GM19395 (cell line): ENCODE measurements around the gene TUBB2A.
"Not testable (repeated sequence)": the region's sequence is repeated elsewhere in the genome, so short reads cannot be mapped to it uniquely, and the experiment has no call there.

ENCODE experiments used
- ATAC-seq: cut with Tn5 transposase; IDR thresholded peaks from one replicate; pipeline ENCODE4 v1.9.1; 2021; ENCODE audit warnings: mild to moderate bottlenecking, moderate library complexity; ENCODE audit not compliant: unreplicated experiment

TUBB2A gene

DNA sequence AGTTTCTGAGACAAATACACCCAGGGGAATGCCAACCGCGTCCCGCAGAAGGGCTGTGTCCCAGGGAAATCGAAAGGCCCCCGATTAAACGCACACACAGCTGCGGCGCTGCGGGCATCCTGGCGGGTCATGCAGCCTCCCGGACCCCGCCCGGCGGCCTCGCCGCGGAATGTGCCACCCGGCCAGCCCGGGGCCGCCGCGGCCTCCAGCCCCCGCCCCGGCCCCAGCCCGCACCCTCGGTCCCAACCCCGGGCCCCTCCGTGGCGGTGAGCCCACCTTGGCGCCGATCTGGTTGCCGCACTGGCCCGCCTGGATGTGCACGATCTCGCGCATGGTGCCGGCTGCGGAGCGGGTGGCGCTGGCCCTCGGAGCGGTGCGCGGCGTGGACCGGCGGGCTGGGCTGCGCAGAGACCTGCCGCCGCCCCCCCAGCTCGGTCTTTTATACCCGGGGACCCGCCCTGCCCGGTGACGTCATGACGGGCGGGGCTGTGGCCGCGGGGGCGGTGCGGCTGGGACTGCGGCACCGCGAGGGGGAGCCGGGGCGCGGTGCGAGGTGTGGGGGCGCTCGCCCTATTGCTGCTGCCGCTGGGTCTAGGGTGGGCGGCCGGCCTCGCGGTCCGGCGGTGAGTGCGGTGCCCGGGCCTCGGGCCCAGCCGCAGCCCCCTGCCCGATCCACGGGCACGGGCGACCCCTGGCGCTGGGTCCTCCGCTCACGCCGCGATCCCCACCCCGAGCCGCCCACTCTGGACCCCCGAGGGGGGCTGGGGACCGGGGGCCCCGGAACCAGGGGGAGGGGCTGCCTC is at the start of gene TUBB2A:
TSS of gene TUBB2A (minus strand) at position 414 of the 803 bp plus-strand sequence. CDS start at position 333, 81 bp downstream.
- peak; percentile 80 for ATAC-seq

DNA sequence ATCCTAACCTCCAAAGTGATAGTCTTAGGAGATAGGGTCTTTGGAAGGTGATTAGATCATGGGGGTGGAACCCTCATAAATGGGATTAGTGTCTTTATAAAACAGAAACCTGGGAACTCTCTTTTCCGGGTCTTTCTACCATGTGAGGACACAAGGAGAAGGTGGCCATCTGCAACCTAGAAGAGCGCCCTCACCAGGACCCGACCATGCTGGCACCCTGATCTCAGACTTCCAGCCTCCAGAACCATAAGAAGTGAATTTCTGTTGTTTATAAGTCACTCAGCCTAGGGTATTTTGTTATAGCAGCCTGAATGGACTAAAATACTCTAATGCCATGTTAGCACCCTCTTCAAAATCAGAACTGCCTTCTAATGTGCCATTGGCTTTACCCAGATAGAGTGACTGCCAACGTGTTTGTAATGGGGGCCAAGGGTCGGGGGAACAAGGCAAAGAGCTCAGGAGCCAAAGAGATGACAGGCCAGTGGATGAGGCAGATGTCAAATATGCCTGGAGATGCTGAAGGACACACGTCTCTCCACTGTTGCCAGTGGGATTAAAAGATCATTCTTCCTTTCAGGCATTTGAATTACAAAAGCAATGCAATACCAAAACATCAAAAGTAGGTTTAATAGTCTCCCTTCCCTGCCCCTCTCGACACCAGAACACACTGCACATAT is 49.1 kb upstream of the TUBB2A start:
- no peak for ATAC-seq

DNA sequence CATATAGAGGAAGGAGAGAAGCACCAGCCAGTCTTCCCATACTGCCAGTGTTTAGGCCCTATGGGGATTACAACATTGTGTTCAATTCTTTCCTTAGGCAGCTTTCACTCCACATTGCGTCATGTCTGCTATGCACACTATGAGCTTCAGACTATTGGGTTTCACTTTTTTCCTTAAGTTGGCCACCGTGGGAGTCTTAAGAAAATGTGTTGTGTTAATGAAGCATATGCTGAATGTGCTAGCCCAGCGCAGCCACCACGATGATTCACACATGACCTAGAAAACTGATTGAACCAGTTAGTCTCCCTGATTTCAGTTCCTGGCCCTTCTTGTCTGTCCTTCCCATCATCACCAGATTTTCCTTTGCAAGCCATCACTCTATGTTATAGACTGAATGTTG is 48.6 kb upstream of the TUBB2A start:
- ATAC-seq = no peak

DNA sequence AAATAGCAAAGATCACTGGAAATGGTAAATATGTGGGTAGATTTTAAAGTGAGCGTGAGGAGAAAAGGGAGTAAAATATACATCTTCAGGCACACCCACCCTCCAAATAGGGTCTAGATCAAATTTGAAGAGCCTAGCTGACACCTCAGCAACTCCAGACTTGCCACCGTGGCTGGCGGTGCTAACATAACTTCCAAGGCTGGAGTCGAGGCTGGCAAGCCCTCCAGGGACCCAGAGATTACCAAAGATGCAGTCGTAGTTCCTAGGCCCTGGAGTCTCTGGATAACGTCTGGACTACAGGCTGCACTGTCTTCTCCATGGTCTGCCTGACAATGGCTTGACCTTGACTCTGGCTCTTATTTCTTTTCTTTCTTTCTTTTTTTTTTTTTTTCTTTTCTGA is 47.6 kb upstream of the TUBB2A start:
- ATAC-seq = no peak

DNA sequence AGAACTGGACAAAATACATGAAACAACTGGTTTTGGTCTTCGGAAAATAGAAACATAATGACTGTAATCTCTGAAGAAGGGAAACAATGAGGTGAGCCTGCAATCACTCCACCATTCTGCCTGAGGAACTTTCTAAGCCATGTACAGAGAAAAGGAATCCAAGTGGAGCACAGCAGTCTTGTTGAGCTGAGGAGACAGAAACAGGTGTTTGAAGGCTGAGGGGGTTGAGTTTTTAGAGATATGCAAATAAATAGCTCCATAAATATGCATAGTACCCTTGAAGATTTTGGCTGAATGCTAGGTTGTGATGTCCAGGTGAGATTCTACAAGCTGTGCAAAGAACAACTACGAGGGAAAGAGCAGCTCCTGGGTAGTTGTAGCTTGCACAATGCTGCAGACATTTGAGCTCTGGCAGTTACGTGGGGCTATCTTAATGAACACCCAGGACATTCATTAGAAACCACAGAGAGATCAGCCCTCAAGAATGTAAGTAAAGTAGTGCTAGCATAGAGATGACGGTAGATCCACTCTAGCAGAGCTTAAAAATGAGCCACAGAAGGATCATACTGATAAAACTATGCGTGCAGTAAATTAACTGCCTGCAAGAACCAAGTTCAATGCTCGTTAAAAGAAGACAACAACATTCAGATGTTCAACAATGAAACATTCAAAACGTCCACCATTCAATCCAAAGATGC is 45.8 kb upstream of the TUBB2A start:
- ATAC-seq = no peak

DNA sequence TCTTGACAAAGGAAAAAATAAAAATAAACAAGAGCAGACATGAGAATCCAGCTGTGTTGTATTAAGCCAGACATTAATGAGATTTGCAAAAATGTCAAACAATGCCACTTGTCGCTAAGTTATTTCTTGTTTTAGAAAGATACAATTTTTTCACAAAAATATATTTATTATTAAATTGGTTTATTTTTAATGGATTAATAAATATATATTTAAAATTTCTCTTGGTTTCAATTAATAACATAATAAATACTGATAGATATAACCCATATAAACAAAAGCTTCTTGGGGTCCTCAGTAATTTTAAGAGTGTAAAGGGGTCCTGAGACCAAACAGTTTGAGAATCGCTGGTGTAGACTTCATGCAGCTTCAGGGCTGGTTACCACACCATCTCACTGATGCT is 44.0 kb upstream of the TUBB2A start:
- no peak for ATAC-seq

DNA sequence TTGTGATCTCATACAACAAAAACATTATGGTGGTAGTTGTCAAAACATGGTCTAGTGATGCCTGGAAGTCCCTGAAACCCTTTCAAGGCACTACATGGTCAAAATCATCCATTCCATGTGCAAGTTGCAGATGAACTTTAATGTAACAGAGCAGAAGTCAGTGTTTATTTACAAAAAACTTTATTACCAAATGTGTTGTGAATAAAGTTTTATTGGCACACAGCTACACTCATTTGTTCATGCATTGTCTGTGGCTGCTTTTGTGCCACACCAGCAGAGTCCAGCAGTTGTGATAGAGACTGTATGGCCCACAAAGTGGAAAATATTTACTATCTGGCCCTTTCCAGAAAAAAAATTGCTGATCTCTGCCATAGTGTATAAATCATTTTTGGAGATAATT is 43.3 kb upstream of the TUBB2A start:
- ATAC-seq = no peak

DNA sequence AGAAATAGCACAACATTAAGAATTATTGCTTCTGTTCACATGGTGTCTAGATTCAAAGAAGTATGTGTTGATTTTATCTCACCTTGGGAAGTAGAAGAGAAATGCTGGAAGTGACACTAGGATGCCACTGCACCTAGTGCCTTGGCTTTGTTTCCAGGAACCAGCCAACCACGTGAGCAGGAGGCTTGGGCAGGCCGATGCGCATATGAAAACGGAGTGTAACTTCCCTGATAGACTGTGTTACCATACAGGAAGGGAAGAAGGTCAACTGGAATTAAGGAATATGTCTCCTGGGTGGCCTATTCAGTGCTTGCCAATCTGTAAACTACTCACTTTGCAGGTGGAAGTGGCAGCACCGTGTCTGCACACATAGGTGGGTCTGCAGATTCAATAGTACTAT is 42.0 kb upstream of the TUBB2A start:
- no peak for ATAC-seq

DNA sequence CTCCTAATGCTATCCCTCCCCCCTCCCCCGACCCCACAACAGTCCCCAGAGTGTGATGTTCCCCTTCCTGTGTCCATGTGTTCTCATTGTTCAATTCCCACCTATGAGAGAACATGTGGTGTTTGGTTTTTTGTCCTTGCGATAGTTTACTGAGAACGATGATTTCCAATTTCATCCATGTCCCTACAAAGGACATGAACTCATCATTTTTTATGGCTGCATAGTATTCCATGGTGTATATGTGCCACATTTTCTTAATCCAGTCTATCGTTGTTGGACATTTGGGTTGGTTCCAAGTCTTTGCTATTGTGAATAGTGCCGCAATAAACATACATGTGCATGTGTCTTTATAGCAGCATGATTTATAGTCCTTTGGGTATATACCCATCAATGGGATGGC is 40.4 kb upstream of the TUBB2A start:
- not testable (repeated sequence) for ATAC-seq

DNA sequence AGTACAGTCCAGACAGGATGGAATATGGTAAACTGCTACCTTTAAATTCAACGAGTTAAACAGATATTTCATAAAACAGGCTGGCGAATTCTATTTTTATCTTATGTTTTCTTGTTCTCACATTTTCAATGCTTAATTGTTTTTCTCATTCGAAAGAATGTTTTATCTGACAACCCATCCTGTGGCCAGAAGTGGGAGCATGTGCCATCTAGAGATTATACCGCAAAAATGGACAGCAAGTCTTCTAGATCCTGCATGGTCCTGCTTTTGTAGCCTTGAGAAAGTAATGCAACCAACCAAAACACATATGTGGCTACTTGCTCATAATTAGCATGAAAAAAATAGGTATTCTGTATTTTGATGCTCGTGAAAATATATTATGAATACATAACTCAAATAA is 39.4 kb upstream of the TUBB2A start:
- no peak for ATAC-seq

DNA sequence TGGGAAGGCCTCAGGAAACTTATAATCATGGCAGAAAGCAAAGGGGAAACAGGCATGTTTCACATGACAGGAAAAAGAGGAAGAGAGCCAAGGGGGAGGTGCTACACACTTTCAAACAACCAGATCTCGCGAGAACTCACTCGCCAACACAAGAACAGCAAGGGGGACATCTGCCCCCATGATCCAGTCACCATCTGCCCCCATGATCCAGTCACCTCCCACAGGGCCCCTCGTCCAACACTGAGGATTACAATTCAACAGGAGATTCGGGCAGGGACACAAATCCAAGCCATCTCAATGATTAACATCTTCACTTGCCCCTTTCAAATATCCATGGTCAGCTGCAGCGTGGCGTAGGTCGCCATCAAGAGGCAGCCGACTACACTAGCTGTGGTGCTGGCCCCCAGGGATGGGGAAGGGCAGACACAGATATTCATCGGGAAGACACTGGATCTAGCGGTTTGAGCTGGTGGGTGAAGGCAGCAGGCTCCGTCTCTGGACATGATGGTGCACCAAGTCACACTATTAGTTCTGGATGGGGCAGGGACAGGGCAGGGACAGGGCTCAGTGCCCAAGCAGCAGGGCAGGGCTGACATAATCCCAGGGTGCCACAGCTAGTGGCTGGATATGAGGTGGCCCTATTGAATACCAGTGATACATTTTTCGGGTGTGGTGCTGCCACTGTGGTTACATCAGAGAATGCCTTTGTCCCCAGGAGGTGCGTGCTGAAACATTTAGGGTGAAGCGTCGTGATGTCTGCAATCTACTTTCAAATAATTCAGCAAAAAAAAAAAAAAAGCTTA is 38.6 kb upstream of the TUBB2A start:
- ATAC-seq = no peak

DNA sequence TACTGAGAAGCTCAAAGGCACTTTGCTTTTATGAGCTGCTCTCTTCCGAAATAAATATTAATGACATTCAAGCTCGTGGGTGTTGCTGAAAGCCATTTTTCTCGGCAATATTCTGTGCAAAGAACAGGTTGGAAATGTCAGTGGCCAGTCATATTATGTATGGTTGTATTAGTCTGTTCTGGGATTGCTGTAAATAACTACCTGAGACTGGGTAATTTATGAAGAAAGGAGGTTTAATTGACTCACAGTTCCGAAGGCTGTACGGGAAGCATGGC is 38.0 kb upstream of the TUBB2A start:
- ATAC-seq = no peak

DNA sequence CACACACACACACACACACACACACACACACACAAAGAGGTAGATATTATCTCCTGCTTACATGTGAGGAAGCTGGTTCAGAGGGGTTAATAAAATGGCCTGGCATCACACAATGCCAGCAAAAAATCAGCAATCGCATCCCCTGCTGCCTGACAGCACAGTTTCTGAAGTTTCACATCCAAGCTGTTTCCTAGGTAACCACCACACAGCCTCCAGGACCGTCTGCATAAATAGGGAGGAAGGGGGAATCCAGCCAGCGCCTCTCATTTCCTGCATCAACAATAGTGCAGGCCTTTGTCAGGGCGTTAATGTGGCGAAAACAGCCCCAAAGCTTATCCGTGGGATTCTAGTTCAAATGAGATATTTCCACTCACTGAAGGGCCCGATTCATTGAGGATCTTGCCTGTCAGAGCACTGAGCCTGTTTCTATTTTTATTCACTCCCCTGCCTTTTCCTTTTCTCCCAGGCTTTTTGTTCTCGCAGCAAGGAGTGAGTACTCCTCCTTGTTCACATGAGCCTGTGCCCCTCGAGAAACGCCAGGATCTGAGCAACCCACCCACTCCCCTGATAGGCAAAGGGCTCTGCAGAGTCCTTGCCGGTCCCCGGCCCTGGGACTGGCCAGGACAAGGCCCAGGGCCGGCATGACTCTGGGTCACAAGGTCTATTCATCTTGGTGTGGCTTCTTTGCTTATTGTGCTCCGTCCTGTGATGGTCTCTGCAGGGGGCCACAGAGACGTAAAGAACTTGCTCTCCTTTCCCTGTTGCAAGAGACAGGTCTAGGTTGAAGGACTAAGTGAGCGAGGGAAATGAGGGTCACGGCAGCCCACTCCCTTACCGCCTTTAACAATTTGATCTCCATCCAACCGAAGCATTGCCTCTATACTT is 37.4 kb upstream of the TUBB2A start:
- ATAC-seq = no peak

DNA sequence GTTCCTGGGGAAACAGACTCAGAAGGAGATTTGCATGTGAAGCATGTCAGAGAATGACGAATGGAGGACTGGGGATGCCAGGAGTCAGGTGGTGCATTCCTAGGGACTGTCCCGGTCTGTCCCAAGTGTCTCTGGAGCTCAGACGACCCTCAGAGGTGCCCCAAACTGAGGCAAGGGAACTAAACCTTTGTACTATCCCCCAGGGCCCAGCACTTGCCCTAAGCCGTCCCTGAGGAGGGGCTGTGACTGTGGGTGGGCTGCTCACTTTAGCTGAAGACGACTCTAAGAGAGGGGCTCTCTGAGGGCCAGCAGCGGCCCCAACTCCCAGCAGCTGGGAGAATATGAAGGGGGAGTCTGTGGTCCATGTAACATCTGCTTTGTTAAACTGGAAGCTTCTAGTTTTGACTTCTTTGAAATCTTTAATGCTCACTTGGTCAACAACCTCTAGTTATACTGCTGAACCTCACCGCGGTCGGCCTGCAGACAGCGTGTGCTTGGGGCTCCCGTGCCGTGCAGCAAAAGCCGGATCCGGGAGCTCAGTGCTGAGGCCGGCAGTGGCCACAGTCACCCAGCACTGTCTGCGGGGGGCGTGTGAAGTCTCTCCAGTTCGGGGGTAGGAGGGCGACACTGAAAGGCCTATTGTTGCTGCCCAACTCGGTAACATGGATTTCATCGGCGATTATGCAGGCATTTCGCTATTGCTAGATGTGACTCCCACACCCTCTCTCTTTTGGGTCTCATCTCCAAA is 35.9 kb upstream of the TUBB2A start:
- no peak for ATAC-seq

DNA sequence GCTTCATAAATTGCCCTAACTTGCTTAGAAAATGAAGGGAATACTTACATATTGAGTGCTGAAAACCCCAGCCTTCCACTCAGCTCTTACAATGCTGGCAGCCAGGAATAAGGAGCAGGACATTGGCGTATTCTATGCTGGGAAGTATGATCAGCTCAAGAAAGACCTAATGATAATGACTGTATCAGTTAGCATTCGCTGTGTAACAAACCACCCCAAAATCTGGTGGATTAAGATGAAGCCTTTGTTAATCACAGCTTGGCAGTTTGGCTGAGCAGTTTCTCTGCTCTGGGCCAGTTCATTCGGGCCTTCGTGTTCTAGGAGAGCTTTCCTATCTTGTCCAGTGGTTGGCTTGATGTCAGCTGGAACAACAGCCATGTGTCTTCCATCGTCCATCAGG is 33.4 kb upstream of the TUBB2A start:
- ATAC-seq = no peak

DNA sequence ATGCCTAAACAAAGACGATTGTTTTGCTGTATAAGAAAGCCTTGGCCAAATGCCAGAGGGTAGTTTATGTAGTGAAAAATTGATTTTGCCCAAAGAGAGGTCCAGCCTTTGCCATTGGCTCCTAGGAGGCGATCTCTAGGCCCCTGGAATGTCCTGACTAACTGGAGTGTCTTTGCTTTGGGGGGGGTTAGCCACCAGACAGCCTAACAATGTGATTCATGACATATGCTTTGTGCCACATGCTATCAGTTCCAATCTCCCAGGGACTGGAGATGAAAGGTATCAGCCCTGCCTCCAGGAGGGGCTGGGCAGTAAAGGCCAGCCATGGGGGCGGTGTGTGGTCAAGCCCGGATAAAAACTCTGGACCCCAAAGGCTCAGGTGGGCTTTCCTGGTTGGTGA is 32.7 kb upstream of the TUBB2A start:
- no peak for ATAC-seq

DNA sequence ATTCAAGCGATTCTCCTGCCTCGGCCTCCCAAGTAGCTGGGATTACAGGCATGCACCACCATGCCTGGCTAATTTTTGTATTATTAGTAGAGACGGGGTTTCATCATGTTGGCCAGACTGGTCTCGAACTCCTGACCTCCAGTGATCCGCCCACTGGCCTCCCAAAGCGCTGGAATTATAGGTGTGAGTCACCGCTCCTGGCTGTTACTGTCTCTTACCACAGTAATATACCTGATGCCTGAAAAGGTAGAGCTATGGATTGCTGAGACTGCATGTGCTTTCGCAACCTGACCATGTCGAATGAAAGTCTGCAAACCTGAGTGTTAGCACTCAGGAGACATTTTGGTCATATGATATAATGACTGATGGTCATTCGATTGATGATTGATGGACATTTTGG is 31.8 kb upstream of the TUBB2A start:
- ATAC-seq = not testable (repeated sequence)

DNA sequence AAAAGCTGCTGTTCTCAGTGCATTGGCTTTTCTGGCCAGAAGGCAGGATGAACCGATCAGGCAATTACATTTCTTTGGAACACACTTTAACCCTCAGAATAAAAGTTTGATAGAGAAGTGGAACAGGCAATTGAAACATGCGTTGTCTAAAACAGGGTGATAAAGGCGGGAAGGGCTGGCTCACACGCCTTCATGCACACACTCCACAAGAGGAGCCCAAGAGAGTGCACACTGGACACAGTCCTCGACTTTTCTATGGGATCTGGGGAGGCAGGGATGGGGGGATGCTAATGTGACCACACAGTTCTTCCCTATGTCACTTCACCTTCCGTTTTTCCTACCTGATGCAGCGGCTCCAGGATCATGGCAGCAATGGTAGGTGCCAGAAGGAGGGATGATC is 30.9 kb upstream of the TUBB2A start:
- ATAC-seq = no peak

DNA sequence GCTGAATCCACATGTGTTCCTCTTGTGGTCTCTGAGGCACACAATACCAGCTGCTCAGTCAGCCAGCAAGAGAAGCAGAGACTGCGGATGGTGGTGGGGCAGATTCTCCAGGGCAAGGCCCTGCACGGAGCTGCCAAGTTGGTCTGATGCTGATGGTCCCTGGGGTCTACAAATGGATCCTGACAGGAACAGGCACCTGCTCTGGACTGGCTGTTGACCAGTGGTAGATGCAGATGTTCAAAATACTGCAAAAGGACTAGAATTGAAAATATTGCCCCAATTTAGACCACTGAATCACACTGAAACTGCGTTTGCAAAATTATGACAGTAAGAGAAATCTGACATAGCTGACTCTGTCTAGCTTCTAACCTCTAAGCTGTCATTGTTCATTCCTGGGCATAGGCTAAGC is 29.6 kb upstream of the TUBB2A start:
- no peak for ATAC-seq

DNA sequence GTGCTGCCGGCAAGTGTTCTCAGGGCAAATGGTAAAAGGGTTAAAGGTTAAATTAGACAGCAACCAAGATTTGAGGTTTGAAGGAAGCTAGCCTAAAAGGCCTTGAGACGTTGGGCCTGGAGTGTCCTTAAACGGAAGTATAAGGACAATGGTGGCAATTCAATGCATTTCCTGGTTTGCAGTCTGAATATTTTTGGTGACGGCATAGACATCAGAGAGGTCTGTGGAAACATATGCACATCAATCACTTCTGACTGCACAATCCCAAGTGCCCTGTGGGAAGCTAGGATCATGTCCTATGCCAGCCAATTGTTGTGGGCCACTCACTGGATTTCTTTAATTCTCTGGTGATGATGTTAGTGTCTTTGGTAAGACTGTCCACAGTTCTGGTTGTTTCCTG is 25.7 kb upstream of the TUBB2A start:
- no peak for ATAC-seq
